PC-3 (cell line): ENCODE data around the gene COG8. TPM values are rescaled to one million over a fixed set of nuclear protein-coding genes. Genes with fewer than 3 reads are reported as not detected.

Source experiments
- ATAC-seq: fragments of 200-7000 bp; cut with Tn5 transposase; 2 replicates; pipeline ENCODE4 v1.9.1; 2020; ENCODE audit warnings: mild to moderate bottlenecking, moderate library complexity
- BruUV-seq: library from RNA; stranded (reverse); fragments of 400-500 nt; replicated peaks from 2 replicates; lab custom pipeline; 2021; lab: Mats Ljungman, UMichigan
- CTCF ChIA-PET: fragments of 300-600 bp; sonication (Branson Sonifier 250); formaldehyde crosslinking; loops from one replicate; lab custom pipeline; 2022; ENCODE audit warnings: antibody characterized with exemption; lab: Charles Lee
- POLR2A ChIA-PET: fragments of 300-600 bp; sonication (Branson Sonifier 250); formaldehyde crosslinking; loops from one replicate; lab custom pipeline; 2022; ENCODE audit warnings: antibody characterized with exemption; ENCODE audit not compliant: unreplicated experiment; lab: Charles Lee
- DNase-seq: peaks from one replicate; pipeline ENCODE4 v3.0.0-alpha.2; 2015
- H2AFZ ChIP-seq: fragments of 300-600 bp; sonication (generic); 2 replicates; pipeline ENCODE4 v1.6.0; 2016; ENCODE audit warnings: antibody characterized with exemption, low read length
- H3F3A ChIP-seq: fragments of 300-600 bp; sonication (generic); one replicate; pipeline ENCODE4 v1.6.0; 2017; ENCODE audit warnings: antibody characterized with exemption, low read length, control low read depth, mild to moderate bottlenecking; ENCODE audit not compliant: unreplicated experiment
- H3K27ac ChIP-seq: fragments of 300-600 bp; sonication (generic); 2 replicates; pipeline ENCODE4 v1.5.1; 2016; ENCODE audit warnings: mild to moderate bottlenecking, low read length
- H3K27me3 ChIP-seq: fragments of 300-600 bp; sonication (generic); 2 replicates; pipeline ENCODE4 v1.6.1; 2016; ENCODE audit warnings: low read length, mixed read lengths
- H3K36me3 ChIP-seq: fragments of 300-600 bp; sonication (generic); 2 replicates; pipeline ENCODE4 v1.6.1; 2016; ENCODE audit warnings: low read depth, mixed run types, low read length, mixed read lengths
- H3K4me1 ChIP-seq: fragments of 300-600 bp; sonication (generic); 2 replicates; pipeline ENCODE4 v1.5.1; 2016; ENCODE audit warnings: low read length; ENCODE audit not compliant: insufficient read depth
- H3K4me2 ChIP-seq: fragments of 300-600 bp; sonication (generic); 2 replicates; pipeline ENCODE4 v1.6.0; 2016; ENCODE audit warnings: low read length
- H3K4me3 ChIP-seq: fragments of 300-600 bp; sonication (generic); 2 replicates; pipeline ENCODE4 v1.5.1; 2016; ENCODE audit warnings: mild to moderate bottlenecking, low read length, mixed read lengths
- H3K79me2 ChIP-seq: fragments of 300-600 bp; sonication (generic); 2 replicates; pipeline ENCODE4 v1.6.1; 2017; ENCODE audit warnings: low read length, mixed read lengths
- H3K9ac ChIP-seq: fragments of 300-600 bp; sonication (generic); 2 replicates; pipeline ENCODE4 v1.6.0; 2016; ENCODE audit warnings: mild to moderate bottlenecking, low read length
- H3K9me2 ChIP-seq: fragments of 300-600 bp; sonication (generic); replicated peaks from 2 replicates; pipeline ENCODE4 v1.6.1; 2016; ENCODE audit warnings: mixed run types, low read length, mixed read lengths
- H3K9me3 ChIP-seq: fragments of 300-600 bp; sonication (generic); 2 replicates; pipeline ENCODE4 v1.6.1; 2016; ENCODE audit warnings: low read length, mixed read lengths
- H4K20me1 ChIP-seq: fragments of 300-600 bp; sonication (generic); 2 replicates; pipeline ENCODE4 v1.6.1; 2016; ENCODE audit warnings: low read length, mixed read lengths
- CTCF ChIP-seq: fragments of 300-600 bp; sonication (generic); conservative IDR thresholded peaks from 2 replicates; pipeline ENCODE4 v1.5.1; 2017; ENCODE audit warnings: antibody characterized with exemption, low read depth, mild to moderate bottlenecking, low read length
- EZH2 ChIP-seq: fragments of 300-600 bp; sonication (generic); IDR thresholded peaks from one replicate; pipeline ENCODE4 v1.6.1; 2017; ENCODE audit warnings: antibody characterized with exemption, mild to moderate bottlenecking, low read length; ENCODE audit not compliant: unreplicated experiment
- EZH2phosphoT487 ChIP-seq: fragments of 300-600 bp; sonication (generic); IDR thresholded peaks from 2 replicates; pipeline ENCODE4 v1.6.1; 2018; ENCODE audit warnings: mild to moderate bottlenecking, antibody characterized with exemption, low read length, borderline replicate concordance
- intact Hi-C: fragments of 100-400 bp; cut with micrococcal nuclease; formaldehyde crosslinking; loops from 2 replicates; pipeline ENCODE4 v1.9.0; 2023
- total RNA-seq: library from RNA; depleted of rRNA; stranded (reverse); fragments of >200 nt; gene quantifications from 2 replicates; pipeline ENCODE4 v1.2.3, GENCODE V29; 2014

Gene COG8
- total RNA-seq, 1 experiment from 2014 or later, result 27.2 TPM

GRCh38 chr16:69373019-69373418 lies 33.7 kb upstream of the COG8 start:
- TF ChIP-seq EZH2phosphoT487, result no peak
- TF ChIP-seq CTCF, result no peak
- no peak for TF ChIP-seq EZH2
- Histone ChIP-seq H3K9me2 (no peaks in the 10 kb centered on the region), H3K9ac (no peak overlapping the region), H3F3A (no peaks in the 10 kb centered on the region), H3K36me3 (peaks cover 14% of the 10 kb centered on the region), H3K4me2 (no peak overlapping the region), H3K9me3 (no peaks in the 10 kb centered on the region), H3K27ac (no peak overlapping the region), H3K4me3 (no peak overlapping the region), H3K27me3 (no peaks in the 10 kb centered on the region), H4K20me1 (no peaks in the 10 kb centered on the region), H3K79me2 (no peaks in the 10 kb centered on the region), H3K4me1 (no peaks in the 10 kb centered on the region), H2AFZ (no peak overlapping the region)
- intact Hi-C loops, result no loop called here
- BruUV-seq, result no TSS peak
- ATAC-seq (no peak), DNase-seq (no peak)
- POLR2A ChIA-PET, result no interaction called here
- CTCF ChIA-PET, result no interaction called here

GRCh38 chr16:69371564-69371963 lies 32.2 kb upstream of the COG8 start:
- no peaks in the 10 kb centered on the region for H3K79me2 ChIP-seq
- TF ChIP-seq EZH2phosphoT487 (no peak), EZH2 (no peak), CTCF (no peak)
- H3K4me3 ChIP-seq, result no peak overlapping the region
- no peak overlapping the region for H3K4me2 ChIP-seq
- H3F3A ChIP-seq, result no peaks in the 10 kb centered on the region
- BruUV-seq, result no TSS peak
- H3K9me2 ChIP-seq, result no peaks in the 10 kb centered on the region
- no peaks in the 10 kb centered on the region for H3K4me1 ChIP-seq
- DNase-seq (no peak), ATAC-seq (no peak)
- no peaks in the 10 kb centered on the region for H4K20me1 ChIP-seq
- no peak overlapping the region for H2AFZ ChIP-seq
- H3K27me3 ChIP-seq, result no peaks in the 10 kb centered on the region
- H3K9ac ChIP-seq, result no peak overlapping the region
- H3K27ac ChIP-seq, result no peak overlapping the region
- ChIA-PET POLR2A (no interaction called here), CTCF (no interaction called here)
- intact Hi-C loops, result no loop called here
- H3K9me3 ChIP-seq, result no peaks in the 10 kb centered on the region
- H3K36me3 ChIP-seq, result peaks cover 20% of the 10 kb centered on the region

GRCh38 chr16:69368866-69369265 lies 29.5 kb upstream of the COG8 start:
- ATAC-seq (no peak), DNase-seq (no peak)
- H3K4me3 ChIP-seq, result no peak overlapping the region
- intact Hi-C loops, result no loop called here
- H3K9ac ChIP-seq, result no peak overlapping the region
- TF ChIP-seq EZH2phosphoT487, result no peak
- no peak for TF ChIP-seq EZH2
- TF ChIP-seq CTCF, result no peak
- peaks cover 28% of the 10 kb centered on the region for H3K36me3 ChIP-seq
- no peak overlapping the region for H3K27ac ChIP-seq
- H3K4me2 ChIP-seq, result no peak overlapping the region
- no peaks in the 10 kb centered on the region for H3F3A ChIP-seq
- no peaks in the 10 kb centered on the region for H4K20me1 ChIP-seq
- no peaks in the 10 kb centered on the region for H3K9me3 ChIP-seq
- no TSS peak for BruUV-seq
- H2AFZ ChIP-seq, result no peak overlapping the region
- POLR2A ChIA-PET, result no interaction called here
- CTCF ChIA-PET, result no interaction called here
- no peaks in the 10 kb centered on the region for H3K4me1 ChIP-seq
- H3K27me3 ChIP-seq, result no peaks in the 10 kb centered on the region
- no peaks in the 10 kb centered on the region for H3K79me2 ChIP-seq
- no peaks in the 10 kb centered on the region for H3K9me2 ChIP-seq
